K562 (cell line): ENCODE results near the gene TM4SF20. TPM values are rescaled to one million over a fixed set of nuclear protein-coding genes. Genes with fewer than 3 reads are reported as not detected.
A peak's percentile ranks its signal among the peaks of the same experiment; 100 is the strongest.

ENCODE experiments used
- CCNT2 ChIP-seq: IDR thresholded peaks from 2 replicates; pipeline ENCODE4 v1.6.1; 2011; ENCODE audit warnings: borderline replicate concordance, low read depth, mild to moderate bottlenecking, moderate library complexity, mixed read lengths, low read length; ENCODE audit not compliant: insufficient read length; ENCODE audit errors: extremely low read depth
- ELK1 ChIP-seq: sonication (generic); formaldehyde crosslinking; IDR thresholded peaks from 2 replicates; pipeline ENCODE4 v1.8.1; 2022; ENCODE audit warnings: missing genetic modification reagents
- ETV1 ChIP-seq: fragments of 450-650 bp; conservative IDR thresholded peaks from 2 replicates; pipeline ENCODE4 v1.6.1; 2016; ENCODE audit warnings: missing genetic modification characterization, control low read depth, low read depth, missing compliant biosample characterization
- ETV6 ChIP-seq, 3 experiments: fragments of 150-350 bp in 1 of 3; sonication (generic) in 1 of 3; formaldehyde crosslinking in 1 of 3; IDR thresholded peaks; 2 replicates each; pipeline versions ENCODE4 v1.6.1 to v1.8.0; 2014 to 2022; ENCODE audit warnings: borderline replicate concordance in 2 of 3, low read depth in 2 of 3, antibody characterized with exemption in 1 of 3, low read length in 1 of 3, mild to moderate bottlenecking in 1 of 3, missing genetic modification reagents in 1 of 3
- EZH2 ChIP-seq: IDR thresholded peaks from 2 replicates; pipeline ENCODE4 v1.6.1; 2012; ENCODE audit warnings: low read depth, mild to moderate bottlenecking, inconsistent platforms, low read length, borderline replicate concordance
- GABPB1 ChIP-seq: sonication (generic); formaldehyde crosslinking; IDR thresholded peaks from 2 replicates; pipeline ENCODE4 v1.8.0; 2022; ENCODE audit warnings: mild to moderate bottlenecking, missing genetic modification reagents
- MECOM ChIP-seq: fragments of 250-450 bp; sonication (Bioruptor Pico); IDR thresholded peaks from 2 replicates; pipeline ENCODE4 v1.8.0; 2022; ENCODE audit warnings: inconsistent platforms
- NCOA6 ChIP-seq: fragments of 450-650 bp; IDR thresholded peaks from 2 replicates; pipeline ENCODE4 v1.6.1; 2017; ENCODE audit warnings: mild to moderate bottlenecking
- RERE ChIP-seq: sonication (generic); formaldehyde crosslinking; IDR thresholded peaks from 2 replicates; pipeline ENCODE4 v1.8.0; 2023; ENCODE audit warnings: missing genetic modification reagents, mild to moderate bottlenecking, borderline replicate concordance
- RFX5 ChIP-seq: IDR thresholded peaks from 2 replicates; pipeline ENCODE4 v1.6.1; 2011; ENCODE audit warnings: low read depth, mild to moderate bottlenecking, improper control_type of control experiment, low read length
- SOX6 ChIP-seq: fragments of 450-650 bp; IDR thresholded peaks from 2 replicates; pipeline ENCODE4 v1.6.1; 2014; ENCODE audit warnings: mild to moderate bottlenecking
- WHSC1 ChIP-seq: IDR thresholded peaks from one replicate; pipeline ENCODE4 v1.6.1; 2012; ENCODE audit warnings: low read length, control low read depth, inconsistent platforms
- ZNF696 ChIP-seq: fragments of 250-450 bp; sonication (Bioruptor Pico); conservative IDR thresholded peaks from 2 replicates; pipeline ENCODE4 v1.4.0; 2020; ENCODE audit warnings: mild to moderate bottlenecking, moderate library complexity
- polyA plus RNA-seq, 8 experiments: library from polyadenylated mRNA; depleted of rRNA in 4 of 8; stranded (reverse) in 5 of 8; unstranded in 3 of 8; fragments of >200 nt; fragmentation: Nextera tagmentation in 2 of 8; fragmentation: Illumina TruSeq in 1 of 8; extraction: Ambion mirVana in 2 of 8; extraction: Trizol in 1 of 8; gene quantifications; 2 replicates each; pipeline versions ENCODE4 v1.2.1 to v1.2.3, GENCODE V29; 2011 to 2014; ENCODE audit warnings: inconsistent platforms in 1 of 8, missing spikeins in 1 of 8
- total RNA-seq, 7 experiments: library from RNA; depleted of rRNA in 6 of 7; stranded (reverse); fragments of >200 nt in 6 of 7; fragmentation: Illumina TruSeq in 2 of 7; extraction: Trizol in 2 of 7; gene quantifications; 2 replicates each; pipeline versions ENCODE4 v1.2.1 to v1.2.3, GENCODE V29; 2011 to 2021; ENCODE audit warnings: low replicate concordance in 1 of 7
- TF ChIP-seq, protein P1 (sequence below): fragments of 450-650 bp; IDR thresholded peaks from 2 replicates; pipeline ENCODE4 v1.6.1; 2016; ENCODE audit warnings: missing biosample characterization, missing genetic modification characterization
- TF ChIP-seq, protein P2 (sequence below): fragments of 250-450 bp; sonication (Bioruptor Pico); IDR thresholded peaks from 2 replicates; pipeline ENCODE4 v1.8.0; 2021; ENCODE audit warnings: moderate library complexity, mild to moderate bottlenecking, inconsistent platforms

Gene TM4SF20
- total and polyA plus RNA-seq, 9 of the 15 experiments (the other 6 are each of a cell fraction or from before 2014, with no cell fraction given): not detected

DNA sequence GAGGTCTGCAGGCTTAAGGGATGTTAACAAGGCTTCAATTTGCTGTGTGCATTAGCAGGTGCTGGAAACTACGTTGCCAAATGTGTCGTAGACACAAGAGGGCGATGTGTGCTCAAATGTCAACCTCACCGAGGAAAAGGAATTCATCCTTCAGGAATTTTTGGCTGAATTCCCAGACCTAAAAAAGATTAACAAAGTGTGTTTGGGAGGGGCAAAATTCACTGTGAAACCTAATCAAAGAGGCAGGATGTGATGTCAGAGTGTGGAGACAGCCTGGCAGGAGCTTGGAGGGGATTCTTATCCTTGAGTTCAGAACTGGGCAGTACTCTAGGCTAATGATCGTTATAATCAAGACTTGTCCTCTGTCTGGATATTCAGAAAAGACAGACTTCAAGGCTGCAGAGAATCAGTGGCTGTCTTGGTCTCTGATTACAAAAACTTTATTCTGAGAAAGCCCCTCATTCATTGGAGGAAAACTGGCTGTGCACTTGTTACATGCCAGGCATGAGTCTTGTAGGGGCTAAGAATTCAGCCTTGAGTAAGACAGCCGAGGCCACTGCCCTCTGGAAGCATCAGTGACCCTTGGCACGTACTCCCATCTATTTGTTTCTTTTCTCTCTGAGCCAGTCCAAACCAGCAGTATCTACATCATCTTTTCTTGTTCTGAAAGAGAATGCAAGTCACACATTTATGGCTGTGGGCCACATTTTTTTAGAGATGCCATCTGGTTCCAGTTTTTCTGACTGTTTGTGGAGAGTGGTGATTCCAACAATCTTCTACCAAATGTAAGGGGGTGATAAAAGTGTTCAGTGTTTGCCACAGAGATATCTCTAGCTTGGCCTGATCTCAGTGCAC is 27.3 kb upstream of the TM4SF20 start (continued):
- TF ChIP-seq RERE (CRISPR knock-in tag): no peak
- no peak for TF ChIP-seq ZNF696 (CRISPR knock-in tag)
- no peak for TF ChIP-seq WHSC1
- TF ChIP-seq, protein P1, sequence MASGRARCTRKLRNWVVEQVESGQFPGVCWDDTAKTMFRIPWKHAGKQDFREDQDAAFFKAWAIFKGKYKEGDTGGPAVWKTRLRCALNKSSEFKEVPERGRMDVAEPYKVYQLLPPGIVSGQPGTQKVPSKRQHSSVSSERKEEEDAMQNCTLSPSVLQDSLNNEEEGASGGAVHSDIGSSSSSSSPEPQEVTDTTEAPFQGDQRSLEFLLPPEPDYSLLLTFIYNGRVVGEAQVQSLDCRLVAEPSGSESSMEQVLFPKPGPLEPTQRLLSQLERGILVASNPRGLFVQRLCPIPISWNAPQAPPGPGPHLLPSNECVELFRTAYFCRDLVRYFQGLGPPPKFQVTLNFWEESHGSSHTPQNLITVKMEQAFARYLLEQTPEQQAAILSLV (tag): no peak
- TF ChIP-seq NCOA6: no peak
- no peak for TF ChIP-seq GABPB1
- peak; percentile 19; the same call in 1 of the 2 replicates for TF ChIP-seq SOX6
- no peak for TF ChIP-seq ELK1 (CRISPR knock-in tag)
- TF ChIP-seq, protein P2, sequence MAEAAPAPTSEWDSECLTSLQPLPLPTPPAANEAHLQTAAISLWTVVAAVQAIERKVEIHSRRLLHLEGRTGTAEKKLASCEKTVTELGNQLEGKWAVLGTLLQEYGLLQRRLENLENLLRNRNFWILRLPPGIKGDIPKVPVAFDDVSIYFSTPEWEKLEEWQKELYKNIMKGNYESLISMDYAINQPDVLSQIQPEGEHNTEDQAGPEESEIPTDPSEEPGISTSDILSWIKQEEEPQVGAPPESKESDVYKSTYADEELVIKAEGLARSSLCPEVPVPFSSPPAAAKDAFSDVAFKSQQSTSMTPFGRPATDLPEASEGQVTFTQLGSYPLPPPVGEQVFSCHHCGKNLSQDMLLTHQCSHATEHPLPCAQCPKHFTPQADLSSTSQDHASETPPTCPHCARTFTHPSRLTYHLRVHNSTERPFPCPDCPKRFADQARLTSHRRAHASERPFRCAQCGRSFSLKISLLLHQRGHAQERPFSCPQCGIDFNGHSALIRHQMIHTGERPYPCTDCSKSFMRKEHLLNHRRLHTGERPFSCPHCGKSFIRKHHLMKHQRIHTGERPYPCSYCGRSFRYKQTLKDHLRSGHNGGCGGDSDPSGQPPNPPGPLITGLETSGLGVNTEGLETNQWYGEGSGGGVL (CRISPR knock-in tag): no peak
- no peak for TF ChIP-seq MECOM (CRISPR knock-in tag)
- TF ChIP-seq EZH2: no peak
- TF ChIP-seq ETV1 (tag): no peak
- TF ChIP-seq RFX5: no peak
- TF ChIP-seq ETV6 (IDR thresholded peaks at IDR 0.05; ENCODE audit: borderline replicate concordance in 1 of 2, low read depth in 2 of 2, low read length in 1 of 2): no peak
- no peak for TF ChIP-seq ETV6 (CRISPR knock-in tag; IDR thresholded peaks at IDR 0.05; ENCODE audit: borderline replicate concordance)
- TF ChIP-seq CCNT2: no peak
